HG03565 (cell line): ENCODE data around the gene SUN5.

Experiments
- ATAC-seq: cut with Tn5 transposase; IDR thresholded peaks from one replicate; pipeline ENCODE4 v1.9.1; 2021; ENCODE audit warnings: mild to moderate bottlenecking, moderate library complexity; ENCODE audit not compliant: unreplicated experiment

SUN5 gene

DNA sequence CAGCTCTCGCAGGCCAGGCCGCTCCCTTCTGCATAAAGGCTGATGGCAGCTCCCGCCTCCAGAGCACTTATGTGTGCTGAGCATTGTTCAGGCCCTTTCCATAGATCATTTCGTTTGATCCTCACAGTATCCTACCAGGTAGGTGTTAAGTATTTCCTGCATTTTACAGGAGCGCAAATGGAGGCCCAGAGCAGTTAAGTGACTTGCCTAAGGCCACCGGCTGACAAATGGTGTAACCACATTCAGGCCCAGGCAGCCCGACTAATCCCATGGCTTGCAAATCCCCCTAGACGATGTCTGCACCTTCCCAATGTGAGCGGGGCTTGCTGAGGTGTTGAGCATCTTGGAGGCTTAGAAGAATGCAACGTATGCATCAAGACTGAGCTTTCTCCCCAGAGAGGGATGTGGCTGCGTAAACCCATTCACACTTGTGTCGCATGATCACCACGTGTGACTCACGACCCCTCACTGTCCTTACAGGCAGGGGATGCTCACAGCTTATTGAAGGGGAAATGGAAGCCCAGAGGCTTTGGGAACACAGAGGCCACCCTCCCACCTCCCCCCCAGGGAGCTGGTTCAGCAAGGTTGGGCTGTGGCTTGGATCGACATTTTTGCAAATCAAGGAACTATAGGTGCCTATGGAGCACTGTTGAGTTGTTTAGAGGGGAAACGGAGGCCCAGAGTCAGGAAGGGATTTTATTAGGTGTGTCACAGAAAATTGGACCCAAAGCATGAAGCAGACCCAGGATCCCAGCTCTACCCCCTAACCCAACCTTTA lies 10.3 kb upstream of the SUN5 start:
- no peak for ATAC-seq

DNA sequence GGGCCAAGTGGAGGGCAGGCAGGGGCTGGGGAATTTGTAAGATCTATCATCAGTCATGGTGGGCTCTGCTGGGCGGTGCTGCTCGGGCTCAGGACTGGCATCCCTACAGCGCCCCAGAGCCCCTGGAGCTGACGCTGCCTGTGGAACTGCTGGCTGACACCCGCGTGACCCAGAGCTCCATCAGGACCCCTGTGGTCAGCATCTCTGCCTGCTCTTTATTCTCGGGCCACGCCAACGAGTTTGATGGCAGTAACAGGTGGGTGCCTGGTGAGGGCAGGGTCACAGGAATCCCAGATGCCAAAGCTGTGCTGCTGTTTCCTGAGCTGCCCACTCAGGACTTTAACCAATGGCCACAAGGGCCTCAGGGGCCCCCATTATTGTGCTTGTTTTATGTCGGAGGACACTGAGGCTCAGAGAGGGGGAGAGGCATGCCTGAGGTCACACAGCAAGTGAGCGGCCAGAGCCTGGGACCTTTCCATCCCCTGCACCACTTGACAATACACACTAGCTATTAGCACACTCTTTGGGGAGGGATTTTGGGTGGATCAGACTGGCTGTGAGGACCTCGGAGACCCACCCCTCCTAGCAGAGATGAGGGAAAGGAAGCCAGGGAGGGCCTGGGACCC lies 9.6 kb upstream of the SUN5 start:
- no peak for ATAC-seq

DNA sequence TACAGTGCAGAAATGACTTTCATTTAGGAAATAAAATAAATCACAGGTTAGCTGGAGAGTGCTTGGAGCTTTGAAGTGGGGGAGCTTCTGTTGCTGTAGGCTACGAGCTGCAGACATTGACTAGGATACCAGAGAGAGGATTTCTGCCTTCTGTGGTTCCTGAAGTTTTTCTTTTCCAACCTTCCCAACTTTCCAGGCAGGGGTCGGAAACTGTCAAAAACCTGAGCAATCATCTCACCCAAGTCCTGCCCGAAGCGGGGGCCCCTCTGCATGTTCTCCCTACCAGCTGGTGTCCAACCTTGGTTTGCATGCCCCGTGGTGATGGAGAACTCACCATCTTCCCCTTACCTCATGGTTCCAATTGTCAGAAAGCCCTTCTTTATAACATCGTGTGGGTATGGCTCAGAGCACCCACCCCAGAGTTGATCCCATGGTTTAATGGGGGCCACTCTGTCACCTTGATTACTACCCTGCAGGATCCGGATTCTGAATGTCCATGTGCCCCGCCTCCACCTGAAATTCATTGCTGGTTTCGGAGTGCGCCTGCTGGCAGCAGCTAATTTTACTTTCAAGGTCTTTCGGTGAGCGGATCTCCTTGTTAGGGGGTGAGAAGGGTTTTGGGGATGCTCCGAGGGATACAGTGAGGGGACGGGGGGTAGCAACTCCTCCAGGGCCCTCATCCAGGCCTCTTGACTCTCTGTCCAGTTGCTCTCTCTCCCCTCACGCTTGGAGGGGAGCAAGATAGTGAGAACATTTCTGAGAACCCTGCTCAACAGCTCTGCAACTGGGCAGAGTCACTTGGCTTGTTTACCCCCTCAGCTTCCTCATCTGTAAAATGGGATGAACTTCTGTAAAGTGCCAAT lies 8.3 kb upstream of the SUN5 start:
- no peak for ATAC-seq

DNA sequence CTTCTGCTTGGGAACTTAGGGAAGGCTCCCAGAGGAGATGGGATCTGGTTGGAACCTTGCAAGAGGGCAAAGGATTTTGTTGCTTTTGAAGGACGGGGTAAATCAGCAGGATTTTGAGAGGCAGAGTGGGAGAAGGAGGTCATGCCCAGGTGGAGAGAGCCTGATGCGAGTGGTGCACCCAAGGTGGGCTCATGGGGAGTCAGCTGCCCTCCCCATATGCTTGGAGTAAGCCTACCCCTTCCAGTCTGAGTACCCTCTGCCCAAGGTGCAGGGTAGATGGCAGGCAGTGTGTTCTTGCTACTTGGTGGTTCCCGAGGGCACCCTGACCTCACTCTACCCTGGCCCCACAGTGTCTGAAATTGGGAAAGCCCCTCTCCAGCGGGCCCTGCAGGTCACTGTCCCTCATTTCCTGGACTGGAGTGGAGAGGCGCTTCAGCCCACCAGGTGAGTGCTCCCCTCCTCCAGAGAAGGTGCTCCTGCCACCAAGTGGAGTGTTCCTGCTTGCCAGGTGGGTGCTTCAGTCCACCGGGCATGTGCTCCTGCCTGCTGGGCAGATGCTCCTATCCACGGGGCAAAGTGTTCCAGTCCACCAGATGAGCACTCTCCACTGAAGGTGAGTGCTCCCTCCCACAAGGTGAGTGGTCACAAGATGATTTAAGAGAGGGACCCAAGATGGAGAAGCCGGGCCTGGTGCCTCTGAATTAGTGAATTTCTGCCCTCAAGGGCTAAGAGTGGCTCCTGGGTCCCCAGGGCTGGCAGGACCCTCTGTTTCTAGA lies 6.6 kb upstream of the SUN5 start:
- no peak for ATAC-seq

DNA sequence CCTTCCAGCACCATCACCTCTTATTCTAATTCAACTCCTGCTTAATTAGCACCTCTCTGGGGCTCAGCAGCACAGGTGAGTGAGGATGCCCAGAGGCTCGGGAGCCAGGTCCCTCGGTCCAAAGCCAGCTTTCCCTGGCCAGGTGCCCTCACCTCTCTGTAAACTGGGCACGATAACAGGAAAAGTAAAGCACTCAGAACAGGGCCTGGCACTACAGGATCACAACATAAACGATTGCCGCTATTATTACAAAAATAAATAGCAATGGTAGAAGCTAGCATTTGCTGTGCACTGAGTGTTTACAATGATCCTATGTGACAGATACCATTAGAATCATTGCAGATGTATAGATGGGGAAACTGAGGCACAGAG lies 5.9 kb upstream of the SUN5 start:
- no peak for ATAC-seq

DNA sequence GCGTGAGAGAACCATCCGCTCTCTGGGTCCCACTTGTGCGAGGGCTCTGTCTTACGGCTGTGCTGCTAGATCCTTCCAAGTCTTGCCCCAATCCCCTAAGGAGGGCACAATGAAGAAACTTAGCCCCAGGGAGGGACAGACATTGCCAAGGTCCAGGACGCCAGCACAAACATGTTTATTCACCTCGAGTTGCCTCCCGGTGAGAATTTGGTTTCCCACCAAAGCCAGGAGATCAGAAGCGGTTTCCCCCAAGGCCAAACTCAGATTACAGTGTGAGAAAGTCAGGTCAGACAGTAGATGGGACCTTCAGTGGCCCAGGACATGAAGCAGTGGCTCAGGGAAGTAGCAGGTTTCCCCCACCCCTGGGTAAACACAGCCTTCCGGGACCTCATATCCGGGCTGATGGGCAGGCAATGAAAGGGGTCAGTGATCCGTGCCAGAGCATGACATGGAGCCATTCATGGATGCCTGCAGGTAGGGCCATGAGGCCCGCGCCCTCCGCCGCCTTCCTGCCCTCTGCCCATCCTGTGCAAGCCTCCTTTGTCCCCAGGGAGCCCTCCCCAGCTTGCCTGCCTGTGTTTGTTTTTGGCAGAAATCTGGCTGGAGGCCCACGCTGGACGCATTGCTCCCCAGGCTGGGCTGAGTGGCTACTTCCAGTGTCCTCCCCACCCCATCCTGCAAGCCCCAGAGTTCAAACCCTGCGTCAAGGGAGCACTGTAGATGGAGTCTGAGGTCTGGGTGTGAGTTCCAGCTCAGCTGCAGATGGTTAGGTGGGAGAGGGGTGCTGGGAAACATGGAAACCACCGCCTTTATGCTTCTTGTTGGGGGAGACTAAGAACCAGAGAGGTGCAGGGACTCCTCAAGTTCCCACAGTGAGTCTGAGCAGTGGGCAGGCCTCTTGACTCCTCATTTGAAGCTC lies 5.2 kb upstream of the SUN5 start:
- ATAC-seq, result no peak

DNA sequence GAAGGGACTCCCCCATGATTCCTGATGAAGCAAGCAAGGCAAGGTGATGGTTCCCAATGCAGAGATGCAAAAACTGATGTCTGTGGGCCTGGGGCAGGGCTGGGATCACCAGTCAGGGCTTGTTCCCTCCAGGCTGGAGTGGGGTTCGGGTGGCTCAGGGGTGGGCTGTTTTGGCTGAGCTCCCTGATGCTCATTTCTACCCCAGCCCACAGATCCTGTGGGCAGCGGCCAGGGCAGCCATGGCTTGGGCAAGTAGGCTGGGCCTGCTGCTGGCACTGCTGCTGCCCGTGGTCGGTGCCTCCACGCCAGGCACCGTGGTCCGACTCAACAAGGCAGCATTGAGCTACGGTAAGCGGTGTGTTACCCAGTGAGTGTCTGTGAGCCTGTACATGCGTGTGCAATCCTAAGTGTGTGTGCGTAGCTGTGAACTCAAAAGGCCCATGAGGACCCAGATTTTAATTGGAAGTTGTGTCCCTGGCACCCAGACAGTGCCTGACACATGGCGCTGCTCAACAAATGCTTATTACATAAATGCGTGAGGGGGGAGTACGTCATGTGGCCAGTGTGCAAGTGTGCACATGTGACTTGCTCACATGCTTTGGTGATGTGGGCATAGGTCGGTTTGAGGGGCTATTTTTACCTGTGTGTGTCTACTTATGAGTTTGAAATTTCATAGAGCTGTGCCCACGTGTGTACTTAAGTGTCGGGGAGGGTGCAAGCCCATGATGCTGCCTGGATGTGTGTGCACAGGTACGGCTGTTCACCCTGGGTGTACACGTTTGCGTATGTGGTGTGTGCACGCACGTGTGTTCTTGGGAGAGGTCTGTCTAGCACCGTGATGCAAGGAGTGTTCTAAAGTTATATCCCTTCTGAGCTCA lies 4.3 kb upstream of the SUN5 start:
- no peak for ATAC-seq

DNA sequence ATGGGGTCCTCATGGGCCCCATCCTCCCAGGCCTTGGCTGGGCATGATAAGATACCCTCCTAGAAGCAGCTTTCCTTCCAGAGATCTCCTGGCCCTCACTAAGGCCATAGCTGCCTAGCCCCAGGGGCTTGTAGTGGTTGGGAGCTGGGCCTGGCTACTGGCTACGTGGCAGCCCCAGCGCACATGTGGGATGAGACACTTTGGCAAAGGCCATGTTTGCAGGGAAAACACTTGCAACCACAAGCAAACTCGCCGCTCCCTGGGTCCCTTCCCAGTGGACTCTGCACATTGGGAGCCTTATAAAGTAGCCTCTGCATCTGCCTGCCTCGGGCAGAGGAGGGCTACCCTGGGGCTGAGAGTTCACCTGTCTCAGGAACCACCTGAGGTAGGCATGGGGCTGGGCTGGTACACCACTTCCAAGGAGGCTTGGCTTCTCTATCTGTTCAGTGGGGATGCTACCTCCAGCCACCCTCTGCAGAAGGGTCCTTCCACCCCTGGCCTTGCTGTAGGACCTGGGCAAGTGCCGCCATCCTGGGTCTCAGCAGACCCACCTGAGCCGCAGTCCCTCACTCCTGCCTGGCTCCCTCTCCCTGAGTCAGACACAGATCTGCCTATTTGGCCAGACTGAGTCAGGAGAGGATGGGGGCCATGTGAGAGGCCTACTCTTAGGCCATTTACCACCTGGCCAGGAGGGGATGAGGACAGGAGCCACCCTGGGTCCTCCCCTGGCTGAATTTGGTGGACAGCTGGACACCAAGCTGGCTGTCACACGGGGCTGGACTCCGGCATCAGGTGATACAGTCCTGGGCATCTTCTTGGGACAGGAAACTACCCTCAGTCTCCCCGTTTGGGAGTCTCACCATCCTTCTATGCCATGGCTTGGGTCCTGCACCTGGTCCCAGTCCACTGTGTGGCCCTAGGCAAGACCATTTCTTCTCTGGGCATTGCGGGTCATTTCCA lies 3.4 kb upstream of the SUN5 start, which contains the start of gene BPIFB2:
BPIFB2 (plus strand) TSS at position 329 of the 960 bp plus-strand sequence. CDS start 871 bp downstream, outside the sequence.
- ATAC-seq, result no peak

DNA sequence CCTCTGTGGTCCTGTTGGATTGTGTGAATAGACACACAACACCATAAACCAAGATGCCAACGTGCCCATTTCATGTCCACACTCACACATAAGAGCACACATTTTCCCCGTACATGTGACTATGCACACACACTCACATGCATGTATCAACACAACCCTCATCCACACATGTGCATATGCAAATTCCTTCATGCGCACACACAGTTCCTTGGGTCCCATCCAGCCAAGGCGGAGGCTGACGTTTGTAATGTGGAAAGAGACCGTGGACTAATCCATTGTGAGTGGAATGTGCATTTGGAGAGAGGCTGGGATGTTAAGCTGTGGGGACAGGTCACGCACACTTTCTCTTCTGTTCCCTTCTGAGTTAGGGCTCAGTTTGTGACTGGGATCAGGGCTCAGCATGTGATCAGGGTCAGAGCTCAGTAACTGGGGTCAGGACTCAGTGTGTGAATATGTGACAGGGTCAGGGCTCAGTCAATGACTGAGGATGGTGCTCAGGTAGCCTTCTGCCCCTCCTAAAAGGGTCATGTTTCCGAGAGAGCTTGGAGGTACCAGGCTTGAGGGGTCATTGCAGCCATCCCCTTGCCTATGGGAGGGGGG lies 2.6 kb upstream of the SUN5 start:
- no peak for ATAC-seq

DNA sequence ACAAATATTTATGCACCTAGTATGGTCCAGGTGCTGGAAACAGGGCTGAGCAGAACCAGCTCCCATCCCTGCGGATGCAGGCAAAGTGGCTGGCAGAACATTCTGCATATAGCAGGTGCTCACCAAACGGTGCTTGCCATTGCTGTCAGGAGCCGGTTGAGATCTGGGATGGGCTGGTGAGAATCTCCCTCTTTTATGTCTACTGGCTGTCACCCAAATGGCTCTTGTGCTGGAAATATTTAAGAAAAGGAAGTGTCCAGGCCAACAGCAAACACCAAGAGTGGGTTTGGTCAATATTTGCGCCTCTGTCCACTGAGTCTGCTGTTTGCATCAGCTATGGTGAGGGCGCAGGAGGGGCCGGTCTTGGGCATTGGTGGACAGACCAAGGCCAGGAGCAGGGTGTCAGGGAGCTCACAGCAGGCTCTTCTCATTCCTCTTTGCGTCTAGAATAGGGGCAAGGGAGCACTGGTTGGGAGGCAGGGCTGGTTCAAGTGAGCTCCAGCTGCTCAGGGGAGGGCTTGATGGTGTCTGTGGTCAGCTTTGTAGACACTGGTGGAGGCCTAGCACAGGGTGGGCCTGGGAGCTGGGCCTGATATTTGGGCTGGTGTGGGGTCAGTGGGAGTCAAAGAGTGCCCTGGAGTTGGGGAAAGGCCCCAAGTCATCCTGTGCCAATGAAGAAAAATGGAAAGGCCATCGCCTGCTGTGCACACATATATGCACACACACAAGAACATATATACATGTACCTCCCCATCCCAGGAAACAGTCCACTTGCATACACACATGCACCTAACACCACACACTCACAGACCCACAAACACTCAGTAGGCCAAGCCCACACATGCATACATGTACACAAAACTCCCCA lies 1.9 kb upstream of the SUN5 start:
- no peak for ATAC-seq

DNA sequence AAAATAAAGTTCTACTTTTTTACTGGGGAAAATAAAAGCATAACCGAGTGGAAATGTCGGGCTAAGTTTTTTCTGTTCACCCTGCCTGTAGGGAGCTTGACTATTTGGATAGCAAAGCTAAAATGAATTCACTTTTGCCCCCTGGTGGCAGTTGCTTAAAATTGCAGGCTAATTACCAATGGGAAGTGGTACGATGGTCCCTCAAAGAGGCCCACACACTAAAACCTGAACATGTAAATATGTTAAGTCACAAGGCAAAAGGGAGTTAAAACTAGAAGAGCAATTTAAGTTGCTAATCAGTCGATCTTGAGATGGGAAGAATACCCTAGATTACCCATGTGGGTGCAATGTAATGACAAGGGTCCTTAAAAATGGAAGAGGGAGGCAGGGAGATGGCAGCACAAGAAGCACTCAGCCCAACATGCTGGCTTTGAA lies 916 bp upstream of the SUN5 start:
- no peak for ATAC-seq

DNA sequence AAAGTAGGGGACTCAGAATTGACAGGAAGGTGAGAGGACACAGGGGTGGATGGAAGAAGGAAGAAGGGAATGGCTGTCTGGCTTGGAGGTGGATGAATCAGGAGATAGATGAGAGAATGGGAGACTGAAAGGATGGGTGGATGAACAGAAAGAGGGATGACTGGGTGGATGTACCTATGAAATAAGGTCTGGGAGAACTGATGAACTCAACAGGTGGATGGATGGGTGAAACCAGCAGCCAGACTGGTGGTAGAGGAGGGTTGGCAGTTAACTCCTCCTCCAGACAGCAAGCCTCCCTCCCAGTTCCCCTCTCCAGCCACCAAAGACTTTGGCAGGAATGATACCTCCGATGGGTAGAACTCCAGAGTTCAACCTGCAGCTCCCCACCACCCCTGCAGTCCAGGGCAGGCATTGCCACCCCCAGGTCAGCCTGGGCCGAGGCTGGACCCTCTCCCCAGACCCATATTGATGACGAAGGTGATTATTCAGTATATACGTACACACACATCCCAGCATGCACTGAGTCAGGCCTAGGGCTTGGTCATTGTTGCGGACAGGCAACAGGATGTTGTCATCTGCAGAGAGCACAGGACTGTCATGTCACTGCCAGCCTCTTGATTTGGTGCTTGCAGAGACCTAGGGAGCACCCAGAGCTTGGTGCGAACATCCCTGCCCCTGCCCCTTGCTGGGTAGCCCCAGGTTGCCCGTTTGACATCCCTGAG lies 2.0 kb downstream of the SUN5 start:
- ATAC-seq, result no peak

DNA sequence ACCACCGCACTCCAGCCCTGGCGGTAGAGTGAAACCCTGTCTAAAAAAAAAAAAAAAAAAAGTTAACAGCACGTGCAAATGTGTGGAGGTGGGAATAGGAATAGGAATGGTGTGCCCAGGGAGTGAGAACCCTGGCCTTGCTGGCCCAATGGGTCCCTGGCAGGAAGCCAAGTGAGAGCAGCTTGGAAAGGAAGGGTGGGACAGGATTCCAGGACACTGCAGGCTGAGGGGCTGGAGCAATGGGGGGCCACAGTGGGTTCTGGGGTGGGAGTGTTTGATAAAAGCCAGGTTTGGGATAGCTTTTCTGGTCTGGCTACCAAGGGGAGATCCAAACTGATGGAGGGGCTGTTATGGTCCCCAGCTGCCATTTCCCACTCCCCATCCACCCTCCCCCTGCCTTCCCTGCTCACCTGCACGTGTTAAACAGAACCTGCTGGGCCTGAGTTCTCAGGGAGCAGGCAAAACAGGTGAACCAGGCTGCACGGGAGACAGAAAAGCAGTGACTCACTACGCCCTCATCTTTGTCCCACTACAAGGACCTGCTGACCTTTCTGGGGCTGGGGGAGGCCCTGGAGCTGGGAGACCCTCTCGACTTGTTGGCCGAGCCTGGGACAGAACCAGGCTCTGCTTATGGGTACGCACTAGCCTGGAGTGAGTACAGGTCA lies 3.3 kb downstream of the SUN5 start:
- no peak for ATAC-seq

DNA sequence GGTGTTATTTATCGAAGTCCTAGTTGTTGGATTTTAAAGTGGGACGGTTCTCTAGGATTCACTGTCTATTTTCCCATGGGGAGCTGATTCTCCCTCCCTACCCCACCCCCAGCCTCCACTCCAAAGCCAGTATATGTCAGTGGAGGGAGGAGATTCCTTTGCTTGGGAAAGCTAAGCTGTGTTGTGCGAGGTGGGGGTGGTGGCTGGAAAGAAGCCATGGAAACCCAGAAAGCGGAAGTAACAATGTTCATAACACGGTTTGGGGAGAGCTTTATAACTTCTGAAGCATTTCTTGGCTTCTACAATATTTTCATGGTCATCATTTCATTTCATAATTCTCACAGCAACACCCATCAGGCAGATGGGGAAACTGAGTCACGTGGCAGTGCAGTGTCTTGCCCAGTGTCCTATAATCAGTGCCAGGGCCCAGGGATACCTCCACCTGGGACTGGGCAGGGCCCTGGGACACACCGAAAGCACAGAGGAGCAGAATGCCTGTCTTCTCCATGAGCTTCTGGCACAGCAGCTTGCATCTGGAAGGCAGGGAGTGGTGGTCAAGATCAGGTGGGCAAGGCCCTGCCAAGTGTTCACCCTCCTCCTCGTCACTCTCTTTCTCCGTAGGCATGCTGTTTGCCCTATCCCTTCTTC lies 4.5 kb downstream of the SUN5 start:
- ATAC-seq, result no peak

DNA sequence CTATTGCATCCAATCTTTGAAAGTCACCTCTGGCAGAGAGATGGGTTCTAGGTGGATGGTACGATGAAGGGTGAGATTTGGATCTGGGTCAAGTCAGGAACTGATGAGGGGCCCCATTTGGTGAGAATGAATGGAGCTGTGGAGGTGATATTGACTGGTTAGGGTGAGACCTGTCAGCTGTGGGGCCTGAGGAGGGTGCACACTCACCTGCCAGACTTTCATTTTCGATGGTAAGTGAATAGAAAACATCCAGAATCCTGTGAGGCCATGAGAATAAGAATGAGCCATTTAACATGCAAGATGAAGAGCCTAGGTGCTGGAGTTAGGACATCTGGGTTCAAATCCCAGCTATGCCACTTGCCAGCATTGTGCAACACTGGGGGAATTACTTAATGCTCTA lies 6.8 kb downstream of the SUN5 start:
- no peak for ATAC-seq
